Chondrocyte (in vitro differentiated cells): ENCODE results near the gene NPHP4. TPM values are rescaled to one million over a fixed set of nuclear protein-coding genes. Genes with fewer than 3 reads are reported as not detected.
A peak's percentile ranks its signal among the peaks of the same experiment; 100 is the strongest.

Experiments used
- DNase-seq: peaks from one replicate; pipeline ENCODE4 v3.0.0; 2021; ENCODE audit warnings: mixed read lengths, low spot score
- H3K27ac Mint-ChIP-seq: one replicate; pipeline ENCODE4 v1.8.0; 2021; ENCODE audit warnings: mild to moderate bottlenecking, moderate library complexity, mixed read lengths; ENCODE audit not compliant: unreplicated experiment
- H3K27me3 Mint-ChIP-seq: 2 replicates; pipeline ENCODE4 v1.8.0; 2021; ENCODE audit warnings: low read depth, mixed read lengths
- H3K36me3 Mint-ChIP-seq: 2 replicates; pipeline ENCODE4 v1.8.0; 2021; ENCODE audit warnings: low read depth, mixed read lengths
- H3K4me1 Mint-ChIP-seq: 2 replicates; pipeline ENCODE4 v1.8.0; 2021; ENCODE audit warnings: low read depth, mild to moderate bottlenecking, mixed read lengths
- H3K4me3 Mint-ChIP-seq: one replicate; pipeline ENCODE4 v1.8.0; 2021; ENCODE audit warnings: mild to moderate bottlenecking, moderate library complexity, mixed read lengths; ENCODE audit not compliant: unreplicated experiment
- H3K9me3 Mint-ChIP-seq: 2 replicates; pipeline ENCODE4 v1.8.0; 2021; ENCODE audit warnings: low read depth, mixed read lengths
- total RNA-seq: library from RNA; stranded (reverse); gene quantifications from 3 replicates; pipeline ENCODE4 v1.2.1, GENCODE V29; 2021
- TF ChIP-seq, protein P1 (sequence below): fragments of 200-600 bp; sonication (generic); IDR thresholded peaks from 2 replicates; pipeline ENCODE4 v1.5.0; 2021; ENCODE audit warnings: antibody characterized with exemption, mild to moderate bottlenecking, moderate library complexity

Gene NPHP4
- total RNA-seq, 1 donor from 2014 or later, result 8.7 TPM

DNA sequence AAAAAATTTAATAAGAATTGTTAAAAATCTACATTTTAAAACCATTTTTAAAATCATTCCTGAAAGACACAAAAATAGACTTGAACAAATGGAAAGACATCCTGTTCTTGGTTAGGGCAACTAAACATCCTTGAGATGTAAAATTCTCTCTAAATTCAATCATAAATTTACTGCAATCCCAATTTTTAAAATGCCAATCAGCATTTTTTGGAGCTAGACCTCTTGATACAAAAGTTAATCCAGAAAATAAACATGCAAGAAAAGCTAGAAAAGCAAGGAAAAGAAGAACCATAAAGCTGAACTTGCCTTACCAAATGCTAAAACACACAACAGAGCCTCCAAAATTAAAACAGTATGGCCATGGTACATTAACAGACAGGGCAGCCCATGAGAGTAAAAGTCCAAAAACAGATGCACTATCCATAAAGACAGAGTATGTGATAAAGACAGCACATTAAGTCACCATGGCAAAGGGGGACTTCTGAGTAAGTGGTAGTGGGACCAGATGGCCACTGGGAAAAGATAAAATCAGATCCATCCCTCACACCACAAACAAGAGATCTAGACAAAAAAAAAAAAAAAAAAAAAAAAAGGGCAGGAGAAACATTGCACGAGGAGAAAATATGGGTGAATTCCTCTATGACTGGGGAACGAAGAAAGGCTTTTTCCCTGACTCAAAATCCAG lies 51.4 kb downstream of the NPHP4 start:
- Mint-ChIP-seq H3K27me3 (no peaks in the 10 kb centered on the region), H3K4me3 (no peak overlapping the region), H3K4me1 (peaks cover 28% of the 10 kb centered on the region), H3K9me3 (peaks cover 3% of the 10 kb centered on the region), H3K27ac (no peak overlapping the region), H3K36me3 (peaks cover 8% of the 10 kb centered on the region)
- DNase-seq, result no peak
- TF ChIP-seq, protein P1, sequence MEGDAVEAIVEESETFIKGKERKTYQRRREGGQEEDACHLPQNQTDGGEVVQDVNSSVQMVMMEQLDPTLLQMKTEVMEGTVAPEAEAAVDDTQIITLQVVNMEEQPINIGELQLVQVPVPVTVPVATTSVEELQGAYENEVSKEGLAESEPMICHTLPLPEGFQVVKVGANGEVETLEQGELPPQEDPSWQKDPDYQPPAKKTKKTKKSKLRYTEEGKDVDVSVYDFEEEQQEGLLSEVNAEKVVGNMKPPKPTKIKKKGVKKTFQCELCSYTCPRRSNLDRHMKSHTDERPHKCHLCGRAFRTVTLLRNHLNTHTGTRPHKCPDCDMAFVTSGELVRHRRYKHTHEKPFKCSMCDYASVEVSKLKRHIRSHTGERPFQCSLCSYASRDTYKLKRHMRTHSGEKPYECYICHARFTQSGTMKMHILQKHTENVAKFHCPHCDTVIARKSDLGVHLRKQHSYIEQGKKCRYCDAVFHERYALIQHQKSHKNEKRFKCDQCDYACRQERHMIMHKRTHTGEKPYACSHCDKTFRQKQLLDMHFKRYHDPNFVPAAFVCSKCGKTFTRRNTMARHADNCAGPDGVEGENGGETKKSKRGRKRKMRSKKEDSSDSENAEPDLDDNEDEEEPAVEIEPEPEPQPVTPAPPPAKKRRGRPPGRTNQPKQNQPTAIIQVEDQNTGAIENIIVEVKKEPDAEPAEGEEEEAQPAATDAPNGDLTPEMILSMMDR, result no peak

DNA sequence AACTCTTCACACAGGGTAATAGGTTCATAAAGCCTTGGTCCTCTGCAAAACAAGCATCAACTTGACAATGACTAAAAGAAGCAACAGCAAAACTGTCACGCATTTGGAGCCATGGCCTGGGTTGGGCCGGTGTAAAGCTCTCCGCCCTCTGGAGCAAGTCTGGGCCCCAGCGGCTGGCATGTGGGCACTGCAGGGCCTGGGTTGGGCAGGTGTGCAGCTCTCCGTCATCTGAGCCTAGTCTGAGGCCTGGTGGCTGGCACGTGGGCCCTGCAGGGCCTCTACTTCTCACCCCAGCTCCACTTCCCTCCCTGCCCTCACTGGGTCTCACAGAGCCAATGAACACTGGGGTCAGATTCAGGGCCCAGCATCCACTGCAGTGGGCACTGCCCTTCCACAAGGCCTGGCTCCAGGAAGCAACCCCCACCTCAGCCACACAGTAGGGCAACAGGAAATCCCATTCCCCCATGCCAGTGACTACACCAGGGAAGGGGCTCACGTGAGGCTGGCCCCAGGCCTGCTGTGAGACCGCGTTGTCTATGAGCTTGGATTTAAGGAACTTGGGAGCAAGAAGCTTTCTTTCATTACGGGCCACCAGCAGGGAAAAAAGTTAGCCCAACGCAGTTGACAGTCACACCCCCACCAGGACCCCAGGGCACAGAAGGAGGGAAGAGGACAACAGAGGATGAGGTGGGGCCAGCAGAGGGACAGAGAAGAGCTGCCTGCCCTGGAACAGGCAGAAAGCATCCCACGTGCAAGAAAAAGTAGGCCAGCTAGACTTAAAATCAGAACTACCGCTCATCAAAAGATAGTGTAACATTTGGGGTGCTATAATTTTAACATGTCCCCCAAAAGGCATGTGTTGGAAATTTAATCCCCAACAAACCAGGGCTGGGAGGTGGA lies 52.7 kb downstream of the NPHP4 start:
- H3K36me3 Mint-ChIP-seq, result peaks cover 4% of the 10 kb centered on the region
- no peaks in the 10 kb centered on the region for H3K27me3 Mint-ChIP-seq
- DNase-seq, result no peak
- peaks cover 3% of the 10 kb centered on the region for H3K9me3 Mint-ChIP-seq
- TF ChIP-seq, protein P1, result no peak
- H3K4me1 Mint-ChIP-seq, result peaks cover 32% of the 10 kb centered on the region
- no peak overlapping the region for H3K4me3 Mint-ChIP-seq
- peak overlapping the region; percentile 53 for H3K27ac Mint-ChIP-seq

DNA sequence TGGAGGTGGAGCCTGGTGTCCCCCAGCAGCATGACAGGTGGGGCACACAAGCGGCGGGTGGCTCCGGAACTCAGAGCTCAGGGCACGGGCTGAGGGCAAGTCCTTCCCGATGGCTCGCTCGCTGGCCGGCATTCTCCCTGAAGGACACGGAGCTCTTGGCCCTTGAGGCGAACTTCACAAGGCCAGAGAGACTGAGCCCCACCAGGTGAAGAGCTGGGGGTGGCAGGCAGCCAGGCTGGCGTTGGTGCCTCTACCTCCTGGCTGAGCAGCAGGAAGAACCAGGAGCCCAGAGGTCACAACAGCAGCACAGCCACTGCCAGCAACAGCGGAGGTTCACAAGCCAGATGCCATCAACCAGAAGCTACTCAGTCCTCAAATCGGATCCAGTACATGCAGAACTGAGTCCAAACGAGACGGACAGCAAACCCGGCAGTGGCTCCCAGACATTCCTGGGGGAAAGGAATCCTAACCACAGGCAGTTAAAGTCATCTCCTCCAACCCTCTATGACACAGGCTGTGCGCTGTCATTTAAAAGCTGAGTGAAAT lies 54.1 kb downstream of the NPHP4 start:
- TF ChIP-seq, protein P1, result no peak
- peaks cover 35% of the 10 kb centered on the region for H3K4me1 Mint-ChIP-seq
- H3K4me3 Mint-ChIP-seq, result peak overlapping the region; percentile 47
- H3K9me3 Mint-ChIP-seq, result peaks cover 3% of the 10 kb centered on the region
- peak overlapping the region; percentile 91 for H3K27ac Mint-ChIP-seq
- no peaks in the 10 kb centered on the region for H3K27me3 Mint-ChIP-seq
- H3K36me3 Mint-ChIP-seq, result no peaks in the 10 kb centered on the region
- DNase-seq, result no peak

DNA sequence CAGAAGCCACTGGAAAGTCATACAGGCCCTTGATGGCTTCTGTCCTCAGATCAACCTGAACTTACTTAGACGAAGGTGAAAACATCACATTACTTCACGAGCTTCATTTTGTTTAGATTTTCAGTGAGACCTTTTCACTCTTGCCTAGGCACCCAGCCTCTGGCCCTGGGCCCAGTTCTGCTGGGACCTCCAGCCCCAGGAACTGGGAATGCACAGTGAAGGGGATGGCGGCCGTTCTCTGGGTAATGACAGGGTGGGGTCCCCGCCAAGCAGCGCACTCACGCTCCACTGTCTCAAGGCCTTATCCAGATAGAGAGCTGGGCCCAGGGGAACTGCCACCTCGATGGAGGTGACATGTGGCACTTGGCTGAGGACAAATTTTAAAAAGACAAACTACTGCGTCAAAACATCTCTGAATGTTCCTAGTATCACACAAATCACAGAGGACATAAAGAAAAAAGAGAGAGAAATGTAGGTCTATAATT lies 54.8 kb downstream of the NPHP4 start:
- DNase-seq, result peak; percentile 71
- no peak overlapping the region for H3K27ac Mint-ChIP-seq

More for the DNA sequence above, 54.8 kb downstream of the NPHP4 start:
- TF ChIP-seq, protein P1, result no peak
- Mint-ChIP-seq H3K4me3 (no peak overlapping the region), H3K9me3 (peaks cover 3% of the 10 kb centered on the region), H3K27me3 (no peaks in the 10 kb centered on the region), H3K36me3 (no peaks in the 10 kb centered on the region), H3K4me1 (peaks cover 35% of the 10 kb centered on the region)
